ENCODE results near the gene WSCD2.

Gene WSCD2

GRCh38 chr12:108115123-108116121 lies 13.7 kb upstream of the WSCD2 start:
- no peak overlapping the region for H3K4me3 ChIP-seq (ENCODE audit: low read depth, low read length)
- DNase-seq (ENCODE audit: low read depth) = no peak
- no peak for TF ChIP-seq CTCF (IDR thresholded peaks at IDR 0.05; ENCODE audit: insufficient read depth, low read depth, low read length, missing control alignments)

- no peak for DNase-seq (ENCODE audit: low read depth)
- no peak for TF ChIP-seq CTCF (IDR thresholded peaks at IDR 0.05; ENCODE audit: insufficient read depth, low read depth, low read length, missing control alignments)
- no peak overlapping the region for H3K4me3 ChIP-seq (ENCODE audit: low read depth, low read length)
These were observed 12.8 kb upstream of the WSCD2 start for GRCh38 chr12:108116254-108116653.

GRCh38 chr12:108116699-108117098 lies 12.4 kb upstream of the WSCD2 start:
- no peak for TF ChIP-seq CTCF (IDR thresholded peaks at IDR 0.05; ENCODE audit: insufficient read depth, low read depth, low read length, missing control alignments)
- no peak for DNase-seq (ENCODE audit: low read depth)
- no peak overlapping the region for H3K4me3 ChIP-seq (ENCODE audit: low read depth, low read length)

GRCh38 chr12:108117163-108117849 lies 11.8 kb upstream of the WSCD2 start:
- no peak for TF ChIP-seq CTCF (IDR thresholded peaks at IDR 0.05; ENCODE audit: insufficient read depth, low read depth, low read length, missing control alignments)
- no peak overlapping the region for H3K4me3 ChIP-seq (ENCODE audit: low read depth, low read length)
- peak; percentile 18 for DNase-seq (ENCODE audit: low read depth)

GRCh38 chr12:108117902-108118301 lies 11.2 kb upstream of the WSCD2 start:
- no peak for TF ChIP-seq CTCF (IDR thresholded peaks at IDR 0.05; ENCODE audit: insufficient read depth, low read depth, low read length, missing control alignments)
- H3K4me3 ChIP-seq (ENCODE audit: low read depth, low read length) = no peak overlapping the region
- DNase-seq (ENCODE audit: low read depth) = no peak

- TF ChIP-seq CTCF (IDR thresholded peaks at IDR 0.05; ENCODE audit: insufficient read depth, low read depth, low read length, missing control alignments) = no peak
- H3K4me3 ChIP-seq (ENCODE audit: low read depth, low read length) = no peak overlapping the region
These were observed 9.7 kb upstream of the WSCD2 start for GRCh38 chr12:108119126-108119973.

More at GRCh38 chr12:108119126-108119973, 9.7 kb upstream of the WSCD2 start:
- DNase-seq (ENCODE audit: low read depth) = peak; percentile 71

All from GM12865 (cell line).